ENCODE measurements around the gene MIOX.

The MIOX gene

DNA sequence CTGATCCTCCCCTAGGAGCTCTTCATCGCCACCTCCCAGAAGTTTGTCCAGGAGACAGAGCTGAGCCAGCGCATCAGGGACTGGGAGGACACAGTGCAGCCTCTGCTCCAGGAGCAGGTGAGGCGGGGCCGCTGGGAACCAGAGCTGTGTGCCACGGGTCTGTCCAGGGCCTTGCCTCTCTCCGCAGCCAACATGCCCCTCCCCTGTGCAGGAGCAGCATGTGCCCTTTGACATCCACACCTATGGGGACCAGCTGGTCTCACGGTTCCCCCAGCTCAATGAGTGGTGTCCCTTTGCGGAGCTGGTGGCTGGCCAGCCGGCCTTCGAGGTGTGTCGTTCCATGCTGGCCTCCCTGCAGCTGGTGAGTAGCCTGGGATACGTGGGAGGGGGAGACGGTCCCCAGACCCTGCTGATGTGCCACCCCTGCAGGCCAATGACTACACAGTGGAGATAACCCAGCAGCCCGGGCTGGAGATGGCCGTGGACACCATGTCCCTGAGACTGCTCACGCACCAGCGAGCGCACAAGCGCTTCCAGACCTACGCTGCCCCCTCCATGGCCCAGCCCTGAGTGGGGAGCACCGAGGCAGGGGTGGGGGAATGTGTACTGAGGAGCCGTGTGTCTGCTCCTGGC, 36.3 kb downstream of the MIOX start:
- Histone ChIP-seq H2AFZ (ENCODE audit: low read length) (no peak overlapping the region), H3F3A (ENCODE audit: low read depth) (peaks cover 4% of the 10 kb centered on the region; the same call in 1 of the 2 replicates), H3K27me3 (ENCODE audit: insufficient read depth, low read length, poor library complexity, severe bottlenecking) (no peaks in the 10 kb centered on the region), H3K36me3 (ENCODE audit: insufficient read depth, low read length) (peaks cover 53% of the 10 kb centered on the region; the same call in 1 of the 2 replicates), H3K9me3 (ENCODE audit: insufficient read depth, low read depth, low read length) (no peaks in the 10 kb centered on the region), H3K4me1 (ENCODE audit: insufficient read depth, low read length, poor library complexity, severe bottlenecking) (peaks cover 16% of the 10 kb centered on the region), H4K20me1 (ENCODE audit: insufficient read depth, low read length, poor library complexity, severe bottlenecking) (peaks cover 9% of the 10 kb centered on the region), H3K4me3 (ENCODE audit: low read length, poor library complexity, severe bottlenecking) (no peak overlapping the region), H3K9ac (ENCODE audit: low read depth, low read length, poor library complexity, severe bottlenecking) (no peak overlapping the region), H3K9me2 (replicated peaks; ENCODE audit: low read depth, low read length) (no peaks in the 10 kb centered on the region), H3K79me2 (ENCODE audit: insufficient read depth, low read length) (peaks cover 16% of the 10 kb centered on the region; the same call in 1 of the 2 replicates), H3K4me2 (ENCODE audit: low read depth, low read length, poor library complexity, severe bottlenecking) (no peak overlapping the region)
- TF ChIP-seq, protein P1, sequence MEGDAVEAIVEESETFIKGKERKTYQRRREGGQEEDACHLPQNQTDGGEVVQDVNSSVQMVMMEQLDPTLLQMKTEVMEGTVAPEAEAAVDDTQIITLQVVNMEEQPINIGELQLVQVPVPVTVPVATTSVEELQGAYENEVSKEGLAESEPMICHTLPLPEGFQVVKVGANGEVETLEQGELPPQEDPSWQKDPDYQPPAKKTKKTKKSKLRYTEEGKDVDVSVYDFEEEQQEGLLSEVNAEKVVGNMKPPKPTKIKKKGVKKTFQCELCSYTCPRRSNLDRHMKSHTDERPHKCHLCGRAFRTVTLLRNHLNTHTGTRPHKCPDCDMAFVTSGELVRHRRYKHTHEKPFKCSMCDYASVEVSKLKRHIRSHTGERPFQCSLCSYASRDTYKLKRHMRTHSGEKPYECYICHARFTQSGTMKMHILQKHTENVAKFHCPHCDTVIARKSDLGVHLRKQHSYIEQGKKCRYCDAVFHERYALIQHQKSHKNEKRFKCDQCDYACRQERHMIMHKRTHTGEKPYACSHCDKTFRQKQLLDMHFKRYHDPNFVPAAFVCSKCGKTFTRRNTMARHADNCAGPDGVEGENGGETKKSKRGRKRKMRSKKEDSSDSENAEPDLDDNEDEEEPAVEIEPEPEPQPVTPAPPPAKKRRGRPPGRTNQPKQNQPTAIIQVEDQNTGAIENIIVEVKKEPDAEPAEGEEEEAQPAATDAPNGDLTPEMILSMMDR (conservative IDR thresholded peaks at IDR 0.05; ENCODE audit: low read length), result no peak
- TF ChIP-seq EZH2phosphoT487 (IDR thresholded peaks at IDR 0.05; ENCODE audit: borderline replicate concordance), result no peak

DNA sequence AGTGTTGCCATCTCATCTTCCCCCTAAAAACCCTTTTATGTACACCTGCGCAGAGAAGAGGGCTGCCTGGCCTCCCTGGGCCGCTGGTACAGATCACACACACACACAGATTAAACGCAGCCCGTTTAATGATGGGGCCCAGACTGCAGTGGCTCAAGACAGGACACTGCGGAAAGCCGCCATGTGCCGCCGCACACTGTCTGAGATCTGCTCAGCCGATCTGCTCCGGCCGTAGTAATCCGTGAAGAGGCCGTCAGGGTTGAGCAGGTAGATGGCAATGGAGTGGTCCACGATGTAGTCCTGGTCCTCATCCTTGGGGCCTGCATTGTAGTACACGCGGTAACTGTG, 36.8 kb downstream of the MIOX start:
- peaks cover 16% of the 10 kb centered on the region for H3K4me1 ChIP-seq (ENCODE audit: insufficient read depth, low read length, poor library complexity, severe bottlenecking)
- H3K36me3 ChIP-seq (ENCODE audit: insufficient read depth, low read length), result peaks cover 48% of the 10 kb centered on the region; the same call in 1 of the 2 replicates
- no peaks in the 10 kb centered on the region for H3K9me3 ChIP-seq (ENCODE audit: insufficient read depth, low read depth, low read length)
- no peaks in the 10 kb centered on the region for H3K9me2 ChIP-seq (replicated peaks; ENCODE audit: low read depth, low read length)
- H3K4me2 ChIP-seq (ENCODE audit: low read depth, low read length, poor library complexity, severe bottlenecking), result no peak overlapping the region
- peaks cover 16% of the 10 kb centered on the region; the same call in 1 of the 2 replicates for H3K79me2 ChIP-seq (ENCODE audit: insufficient read depth, low read length)
- peaks cover 4% of the 10 kb centered on the region; the same call in 1 of the 2 replicates for H3F3A ChIP-seq (ENCODE audit: low read depth)
- H3K4me3 ChIP-seq (ENCODE audit: low read length, poor library complexity, severe bottlenecking), result no peak overlapping the region
- H2AFZ ChIP-seq (ENCODE audit: low read length), result no peak overlapping the region
- TF ChIP-seq EZH2phosphoT487 (IDR thresholded peaks at IDR 0.05; ENCODE audit: borderline replicate concordance), result no peak
- TF ChIP-seq, protein P1 (conservative IDR thresholded peaks at IDR 0.05; ENCODE audit: low read length), result no peak
- H3K9ac ChIP-seq (ENCODE audit: low read depth, low read length, poor library complexity, severe bottlenecking), result no peak overlapping the region
- H4K20me1 ChIP-seq (ENCODE audit: insufficient read depth, low read length, poor library complexity, severe bottlenecking), result peaks cover 9% of the 10 kb centered on the region
- H3K27me3 ChIP-seq (ENCODE audit: insufficient read depth, low read length, poor library complexity, severe bottlenecking), result no peaks in the 10 kb centered on the region

DNA sequence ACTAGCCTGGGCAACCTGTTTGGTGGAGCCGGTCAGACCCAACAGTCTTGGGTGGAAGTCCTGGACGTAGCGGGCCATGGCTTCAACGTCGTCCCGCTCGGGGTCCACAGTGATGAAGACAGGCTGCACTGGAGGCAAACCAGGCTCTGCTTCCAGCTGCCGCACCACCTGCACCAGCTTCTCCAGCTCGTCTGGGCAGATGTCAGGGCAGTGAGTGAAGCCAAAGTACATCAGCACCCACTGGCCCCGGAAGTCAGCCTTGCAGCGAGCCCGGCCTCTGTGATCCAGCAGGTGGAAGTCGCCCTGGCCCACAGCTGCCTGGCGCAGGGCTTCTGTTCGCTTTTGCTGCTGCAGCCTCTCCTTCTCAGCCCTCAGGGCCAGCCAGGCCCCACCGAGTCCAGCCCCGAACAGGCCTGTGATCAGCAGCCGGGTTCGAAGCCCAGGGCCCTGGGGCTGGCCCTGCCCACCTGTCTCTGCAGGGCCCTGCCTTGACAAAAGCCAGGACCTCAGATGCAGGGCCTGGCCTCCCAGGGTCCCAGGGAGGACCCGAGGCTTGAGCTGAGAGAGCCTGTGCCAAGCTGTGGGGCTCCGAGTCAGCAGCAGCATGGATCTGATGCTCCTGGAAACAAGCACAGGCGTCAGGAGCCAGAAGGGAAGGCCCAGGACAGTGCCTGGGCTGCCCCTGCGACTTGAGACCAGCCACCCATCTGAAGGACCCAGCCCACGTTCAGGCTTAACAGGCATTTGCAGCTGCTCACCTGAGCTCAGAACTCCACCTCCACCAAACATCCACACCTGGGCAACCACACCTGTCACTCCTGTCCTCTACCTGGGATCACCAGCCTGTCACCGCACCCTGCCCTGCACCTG, 37.4 kb downstream of the MIOX start:
- Histone ChIP-seq H3K4me1 (ENCODE audit: insufficient read depth, low read length, poor library complexity, severe bottlenecking) (peaks cover 16% of the 10 kb centered on the region), H3K9ac (ENCODE audit: low read depth, low read length, poor library complexity, severe bottlenecking) (no peak overlapping the region), H3K9me3 (ENCODE audit: insufficient read depth, low read depth, low read length) (no peaks in the 10 kb centered on the region), H2AFZ (ENCODE audit: low read length) (no peak overlapping the region), H3K79me2 (ENCODE audit: insufficient read depth, low read length) (peaks cover 16% of the 10 kb centered on the region; the same call in 1 of the 2 replicates), H3K4me2 (ENCODE audit: low read depth, low read length, poor library complexity, severe bottlenecking) (peak overlapping the region; percentile 90), H3K36me3 (ENCODE audit: insufficient read depth, low read length) (peaks cover 42% of the 10 kb centered on the region; the same call in 1 of the 2 replicates), H3K4me3 (ENCODE audit: low read length, poor library complexity, severe bottlenecking) (peak overlapping the region; percentile 84), H4K20me1 (ENCODE audit: insufficient read depth, low read length, poor library complexity, severe bottlenecking) (peaks cover 9% of the 10 kb centered on the region), H3F3A (ENCODE audit: low read depth) (peaks cover 4% of the 10 kb centered on the region; the same call in 1 of the 2 replicates), H3K9me2 (replicated peaks; ENCODE audit: low read depth, low read length) (no peaks in the 10 kb centered on the region), H3K27me3 (ENCODE audit: insufficient read depth, low read length, poor library complexity, severe bottlenecking) (no peaks in the 10 kb centered on the region)
- no peak for TF ChIP-seq EZH2phosphoT487 (IDR thresholded peaks at IDR 0.05; ENCODE audit: borderline replicate concordance)
- TF ChIP-seq, protein P1 (conservative IDR thresholded peaks at IDR 0.05; ENCODE audit: low read length), result no peak

Measured in Loucy (cell line).